Smooth muscle cell (in vitro differentiated cells): ENCODE results near the gene LRRC36. TPM values are rescaled to one million over a fixed set of nuclear protein-coding genes. Genes with fewer than 3 reads are reported as not detected.

Source experiments
- DNase-seq: peaks from one replicate; lab custom pipeline; 2025; ENCODE audit not compliant: unreplicated experiment; lab: John Stamatoyannopoulos, UW
- H2AFZ ChIP-seq: fragments of 200-600 bp; sonication (generic); 2 replicates; pipeline ENCODE4 v1.6.0; 2016; ENCODE audit warnings: antibody characterized with exemption, low read depth, mild to moderate bottlenecking
- H3F3A ChIP-seq: fragments of 200-600 bp; sonication (generic); 2 replicates; pipeline ENCODE4 v1.6.0; 2017; ENCODE audit warnings: antibody characterized with exemption, low read depth
- H3K27ac ChIP-seq: fragments of 200-600 bp; sonication (generic); 2 replicates; pipeline ENCODE4 v1.5.1; 2016; ENCODE audit warnings: low read depth, mild to moderate bottlenecking
- H3K27me3 ChIP-seq: fragments of 200-600 bp; sonication (generic); 2 replicates; pipeline ENCODE4 v1.6.1; 2016; ENCODE audit warnings: low read depth, mild to moderate bottlenecking
- H3K36me3 ChIP-seq: fragments of 200-600 bp; sonication (generic); 2 replicates; pipeline ENCODE4 v1.5.1; 2016; ENCODE audit warnings: low read depth
- H3K4me1 ChIP-seq: fragments of 200-600 bp; sonication (generic); 2 replicates; pipeline ENCODE4 v1.5.1; 2016; ENCODE audit warnings: low read depth
- H3K4me2 ChIP-seq: fragments of 200-600 bp; sonication (generic); 2 replicates; pipeline ENCODE4 v1.6.0; 2016; ENCODE audit warnings: mild to moderate bottlenecking
- H3K4me3 ChIP-seq: fragments of 200-600 bp; sonication (generic); 2 replicates; pipeline ENCODE4 v1.5.1; 2016; ENCODE audit warnings: mild to moderate bottlenecking
- H3K79me2 ChIP-seq: fragments of 200-600 bp; sonication (generic); 2 replicates; pipeline ENCODE4 v1.6.0; 2016; ENCODE audit warnings: low read depth, mild to moderate bottlenecking
- H3K9ac ChIP-seq: fragments of 200-600 bp; sonication (generic); 2 replicates; pipeline ENCODE4 v1.6.0; 2016; ENCODE audit warnings: low read depth
- H3K9me3 ChIP-seq: fragments of 200-600 bp; sonication (generic); replicated peaks from 2 replicates; pipeline ENCODE4 v1.5.1; 2016; ENCODE audit warnings: low read depth
- H4K20me1 ChIP-seq: fragments of 200-600 bp; sonication (generic); 2 replicates; pipeline ENCODE4 v1.6.0; 2016; ENCODE audit warnings: low read depth
- CTCF ChIP-seq: fragments of 200-600 bp; sonication (generic); IDR thresholded peaks from 2 replicates; pipeline ENCODE4 v1.5.1; 2017; ENCODE audit warnings: borderline replicate concordance, mild to moderate bottlenecking, antibody characterized with exemption; ENCODE audit not compliant: insufficient read depth, poor library complexity, severe bottlenecking
- WGBS: methylation state at CpG from one replicate; pipeline ENCODE4 v1.1.7; 2016; ENCODE audit warnings: low lambda C conversion rate; 5-methylcytosine and 5-hydroxymethylcytosine counted together
- polyA plus RNA-seq: library from polyadenylated mRNA; unstranded; fragments of >200 nt; fragmentation: Nextera tagmentation; extraction: Ambion mirVana; gene quantifications from 2 replicates; pipeline ENCODE4 v1.2.1, GENCODE V29; 2016
- total RNA-seq: library from RNA; depleted of rRNA; stranded (reverse); fragments of >200 nt; gene quantifications from 2 replicates; pipeline ENCODE4 v1.2.3, GENCODE V29; 2014

The LRRC36 gene
- total and polyA plus RNA-seq, 2 experiments from 2014 or later = 0.24 TPM; not detected in 1

DNA sequence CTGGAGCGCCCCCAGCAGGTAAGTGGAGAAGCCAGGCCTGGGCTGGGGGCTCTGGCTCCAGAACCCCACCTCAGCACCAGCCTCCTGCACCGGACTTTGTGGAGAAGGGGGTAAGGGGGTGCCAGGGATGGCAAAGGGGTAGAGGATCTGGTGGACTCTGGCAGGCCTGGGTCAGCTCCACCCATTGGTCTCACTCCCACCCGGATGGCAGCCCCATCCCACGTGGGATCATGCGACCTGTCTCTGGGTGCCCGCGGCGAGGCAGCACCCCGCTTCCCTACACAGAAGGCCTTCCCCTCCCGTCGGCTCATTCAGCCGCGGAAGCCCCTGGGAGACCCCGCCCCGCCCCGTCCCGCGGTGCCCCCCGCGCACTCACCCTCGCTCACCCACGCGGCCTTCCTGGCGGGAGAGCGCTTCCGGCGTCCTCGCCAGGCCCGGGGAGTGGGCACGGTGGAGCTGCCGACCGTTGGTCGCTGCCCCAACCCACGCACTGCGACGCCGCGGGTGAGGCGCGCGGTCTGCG lies 47.8 kb upstream of the LRRC36 start:
- H2AFZ ChIP-seq = peak overlapping the region; percentile 48
- no peaks in the 10 kb centered on the region for H3K27me3 ChIP-seq
- H3K4me3 ChIP-seq = peak overlapping the region; percentile 47
- TF ChIP-seq CTCF = peak; percentile 4
- DNase-seq = peak; percentile 62
- H3F3A ChIP-seq = peaks cover 10% of the 10 kb centered on the region
- H3K4me1 ChIP-seq = peaks cover 11% of the 10 kb centered on the region
- 25% methylated on average over 13 of the region's 42 CpGs for WGBS
- peak overlapping the region; percentile 98 for H3K27ac ChIP-seq
- peak overlapping the region; percentile 75 for H3K4me2 ChIP-seq
- H3K36me3 ChIP-seq = no peaks in the 10 kb centered on the region
- no peaks in the 10 kb centered on the region for H4K20me1 ChIP-seq
- no peaks in the 10 kb centered on the region for H3K79me2 ChIP-seq
- peak overlapping the region; percentile 75 for H3K9ac ChIP-seq
- H3K9me3 ChIP-seq = no peaks in the 10 kb centered on the region

GRCh38 chr16:67279296-67280089 lies 47.1 kb upstream of the LRRC36 start, which contains the start of gene PLEKHG4:
Gene PLEKHG4, plus strand, starts transcription at chr16:67279532. Its CDS starts 513 bp downstream, at chr16:67280045.
- Histone ChIP-seq H3F3A (peaks cover 10% of the 10 kb centered on the region), H2AFZ (peak within 1 kb of the TSS; percentile 48), H3K4me1 (peaks cover 11% of the 10 kb centered on the region), H3K27ac (peak within 1 kb of the TSS; percentile 98), H3K36me3 (no peaks in the 10 kb centered on the region), H3K4me2 (peak within 1 kb of the TSS; percentile 75), H3K9me3 (no peaks in the 10 kb centered on the region), H4K20me1 (no peaks in the 10 kb centered on the region), H3K27me3 (no peaks in the 10 kb centered on the region), H3K79me2 (no peaks in the 10 kb centered on the region), H3K4me3 (peak within 1 kb of the TSS; percentile 47), H3K9ac (peak within 1 kb of the TSS; percentile 75)
- peak; percentile 62 for DNase-seq
- TF ChIP-seq CTCF = peak; percentile 63
- WGBS = 51% methylated on average over 48 of the region's 83 CpGs

- H3K27ac ChIP-seq = no peak overlapping the region
- no peak for DNase-seq
- no peak overlapping the region for H2AFZ ChIP-seq
- no peaks in the 10 kb centered on the region for H4K20me1 ChIP-seq
- H3K36me3 ChIP-seq = no peaks in the 10 kb centered on the region
- no peak for TF ChIP-seq CTCF
- H3K27me3 ChIP-seq = no peaks in the 10 kb centered on the region
- no peaks in the 10 kb centered on the region for H3K9me3 ChIP-seq
- 95% methylated on average over 15 of the region's 15 CpGs for WGBS
- H3K4me2 ChIP-seq = no peak overlapping the region
- H3K4me3 ChIP-seq = no peak overlapping the region
- no peaks in the 10 kb centered on the region for H3K79me2 ChIP-seq
- peaks cover 10% of the 10 kb centered on the region for H3F3A ChIP-seq
- H3K4me1 ChIP-seq = peaks cover 11% of the 10 kb centered on the region
- H3K9ac ChIP-seq = no peak overlapping the region
Observed at GRCh38 chr16:67280090-67281015, 46.3 kb upstream of the LRRC36 start.
